Measurements from ENCODE around the gene RPL7L1. TPM values are rescaled to one million over a fixed set of nuclear protein-coding genes. Genes with fewer than 3 reads are reported as not detected.
A peak's percentile ranks its signal among the peaks of the same experiment; 100 is the strongest.

RPL7L1 gene
- total and polyA plus RNA-seq, 2 of the 13 experiments (the other 11 are each of a cell fraction or from before 2014, with no cell fraction given): 51.6 to 179 TPM

- peak; percentile 30; the same call in 1 of the 2 replicates for TF ChIP-seq ZMYM3 (CRISPR knock-in tag; IDR thresholded peaks at IDR 0.05)
- no peak for TF ChIP-seq ZNF737 (CRISPR knock-in tag; IDR thresholded peaks at IDR 0.05; ENCODE audit: borderline replicate concordance)
- TF ChIP-seq SMAD1 (CRISPR knock-in tag; IDR thresholded peaks at IDR 0.05; ENCODE audit: borderline replicate concordance, low read depth): peak; percentile 71; the same call in 1 of the 2 replicates
- 0 out of 2 replicates have a peak, but pooled peaks have one; percentile 22 for TF ChIP-seq PITX1 (CRISPR knock-in tag; IDR thresholded peaks at IDR 0.05)
- TF ChIP-seq HOXA3 (CRISPR knock-in tag; IDR thresholded peaks at IDR 0.05): peak; percentile 5; the same call in 1 of the 2 replicates
- TF ChIP-seq CENPT (CRISPR knock-in tag; IDR thresholded peaks at IDR 0.05; ENCODE audit: low read depth): no peak
- TF ChIP-seq ZNF329 (CRISPR knock-in tag; IDR thresholded peaks at IDR 0.05; ENCODE audit: low read depth): no peak
- peak; percentile 43; the same call in 1 of the 2 replicates for TF ChIP-seq ZNF292 (CRISPR knock-in tag; IDR thresholded peaks at IDR 0.05; ENCODE audit: borderline replicate concordance, low read depth)
- TF ChIP-seq ZGPAT (CRISPR knock-in tag; IDR thresholded peaks at IDR 0.05): 0 out of 2 replicates have a peak, but pooled peaks have one; percentile 29
- peak; percentile 59; the same call in 1 of the 2 replicates for TF ChIP-seq ZNF547 (CRISPR knock-in tag; IDR thresholded peaks at IDR 0.05)
- TF ChIP-seq MYC (CRISPR knock-in tag; IDR thresholded peaks at IDR 0.05; ENCODE audit: borderline replicate concordance): peak; percentile 26
- TF ChIP-seq, protein P1, sequence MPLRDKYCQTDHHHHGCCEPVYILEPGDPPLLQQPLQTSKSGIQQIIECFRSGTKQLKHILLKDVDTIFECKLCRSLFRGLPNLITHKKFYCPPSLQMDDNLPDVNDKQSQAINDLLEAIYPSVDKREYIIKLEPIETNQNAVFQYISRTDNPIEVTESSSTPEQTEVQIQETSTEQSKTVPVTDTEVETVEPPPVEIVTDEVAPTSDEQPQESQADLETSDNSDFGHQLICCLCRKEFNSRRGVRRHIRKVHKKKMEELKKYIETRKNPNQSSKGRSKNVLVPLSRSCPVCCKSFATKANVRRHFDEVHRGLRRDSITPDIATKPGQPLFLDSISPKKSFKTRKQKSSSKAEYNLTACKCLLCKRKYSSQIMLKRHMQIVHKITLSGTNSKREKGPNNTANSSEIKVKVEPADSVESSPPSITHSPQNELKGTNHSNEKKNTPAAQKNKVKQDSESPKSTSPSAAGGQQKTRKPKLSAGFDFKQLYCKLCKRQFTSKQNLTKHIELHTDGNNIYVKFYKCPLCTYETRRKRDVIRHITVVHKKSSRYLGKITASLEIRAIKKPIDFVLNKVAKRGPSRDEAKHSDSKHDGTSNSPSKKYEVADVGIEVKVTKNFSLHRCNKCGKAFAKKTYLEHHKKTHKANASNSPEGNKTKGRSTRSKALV (CRISPR knock-in tag; IDR thresholded peaks at IDR 0.05): peak; percentile 63; the same call in 1 of the 2 replicates
- TF ChIP-seq ZNF605 (CRISPR knock-in tag; IDR thresholded peaks at IDR 0.05): peak; percentile 71; the same call in 1 of the 2 replicates
- peak; percentile 36; the same call in 1 of the 2 replicates for TF ChIP-seq ZSCAN21 (CRISPR knock-in tag; IDR thresholded peaks at IDR 0.05; ENCODE audit: borderline replicate concordance)
- 0 out of 2 replicates have a peak, but pooled peaks have one; percentile 35 for TF ChIP-seq SALL1 (CRISPR knock-in tag; IDR thresholded peaks at IDR 0.05)
- no peak for TF ChIP-seq NCOA2 (CRISPR knock-in tag; IDR thresholded peaks at IDR 0.05)
- no peak for TF ChIP-seq ZBTB26 (CRISPR knock-in tag; IDR thresholded peaks at IDR 0.05; ENCODE audit: borderline replicate concordance)
- TF ChIP-seq SOX13 (IDR thresholded peaks at IDR 0.05): no peak
- no peak for TF ChIP-seq SOX13 (CRISPR knock-in tag; conservative IDR thresholded peaks at IDR 0.05 in 1 of 2, IDR thresholded peaks at IDR 0.05 in 1 of 2)
Observed at GRCh38 chr6:42911171-42912021, 32.0 kb downstream of the RPL7L1 start (continued).
